ENCODE results near the gene NUDT3. TPM values are rescaled to one million over a fixed set of nuclear protein-coding genes. Genes with fewer than 3 reads are reported as not detected.
A peak's percentile ranks its signal among the peaks of the same experiment; 100 is the strongest.

The NUDT3 gene
- total and polyA plus RNA-seq, 2 experiments from 2014 or later: 8.1 to 11.5 TPM

GRCh38 chr6:34241351-34242215 is 150.9 kb downstream of the NUDT3 start:
- Histone ChIP-seq H3K9me2 (ENCODE audit: insufficient read depth) (no peaks in the 10 kb centered on the region), H3F3A (ENCODE audit: insufficient read depth) (peaks cover 33% of the 10 kb centered on the region), H3K9ac (no peak overlapping the region), H3K36me3 (ENCODE audit: low read depth) (peaks cover 6% of the 10 kb centered on the region; the same call in 1 of the 2 replicates), H2AFZ (no peak overlapping the region), H3K4me3 (no peak overlapping the region), H4K20me1 (ENCODE audit: insufficient read depth) (no peaks in the 10 kb centered on the region), H3K4me2 (ENCODE audit: unreplicated experiment) (no peak overlapping the region), H3K27me3 (replicated peaks; ENCODE audit: insufficient read depth) (no peaks in the 10 kb centered on the region), H3K27ac (peak overlapping the region; percentile 82; the same call in 1 of the 2 replicates), H3K4me1 (ENCODE audit: insufficient read depth) (peaks cover 50% of the 10 kb centered on the region), H3K79me2 (ENCODE audit: insufficient read depth) (peaks cover 41% of the 10 kb centered on the region), H3K9me3 (ENCODE audit: low read depth) (no peaks in the 10 kb centered on the region)
- in situ Hi-C loops (cut with MboI): no loop called here
- DNase-seq: no peak
- 94 to 98% methylated on average over 13 of the region's 13 CpGs for WGBS, 2 experiments (ENCODE audit: low coverage in 1 of 2, low lambda C conversion rate in 2 of 2, missing lambda C conversion rate in 2 of 2)
- TF ChIP-seq EZH2 (IDR thresholded peaks at IDR 0.05; ENCODE audit: insufficient read depth, poor library complexity, severe bottlenecking) (no peak), EZH2phosphoT487 (IDR thresholded peaks at IDR 0.05; ENCODE audit: insufficient read depth, low read depth) (no peak)

- Histone ChIP-seq H3F3A (ENCODE audit: insufficient read depth) (peaks cover 35% of the 10 kb centered on the region), H3K9me2 (ENCODE audit: insufficient read depth) (no peaks in the 10 kb centered on the region), H3K4me2 (ENCODE audit: unreplicated experiment) (no peak overlapping the region), H3K79me2 (ENCODE audit: insufficient read depth) (peaks cover 41% of the 10 kb centered on the region), H4K20me1 (ENCODE audit: insufficient read depth) (no peaks in the 10 kb centered on the region), H3K9me3 (ENCODE audit: low read depth) (no peaks in the 10 kb centered on the region), H3K9ac (no peak overlapping the region), H3K36me3 (ENCODE audit: low read depth) (peaks cover 6% of the 10 kb centered on the region; the same call in 1 of the 2 replicates), H3K4me3 (no peak overlapping the region), H3K4me1 (ENCODE audit: insufficient read depth) (peaks cover 58% of the 10 kb centered on the region), H3K27me3 (replicated peaks; ENCODE audit: insufficient read depth) (no peaks in the 10 kb centered on the region), H3K27ac (no peak overlapping the region), H2AFZ (no peak overlapping the region)
- no peak for DNase-seq
- WGBS, 2 experiments (ENCODE audit: low coverage in 1 of 2, low lambda C conversion rate in 2 of 2, missing lambda C conversion rate in 2 of 2): 92 to 97% methylated on average over 22 of the region's 22 CpGs
- in situ Hi-C loops (cut with MboI): no loop called here
- TF ChIP-seq EZH2phosphoT487 (IDR thresholded peaks at IDR 0.05; ENCODE audit: insufficient read depth, low read depth) (no peak), EZH2 (IDR thresholded peaks at IDR 0.05; ENCODE audit: insufficient read depth, poor library complexity, severe bottlenecking) (no peak)
Measured at GRCh38 chr6:34240329-34241248, 151.9 kb downstream of the NUDT3 start.

GRCh38 chr6:34239893-34240292 is 152.6 kb downstream of the NUDT3 start:
- Histone ChIP-seq H3K27ac (no peak overlapping the region), H4K20me1 (ENCODE audit: insufficient read depth) (no peaks in the 10 kb centered on the region), H2AFZ (no peak overlapping the region), H3K9me2 (ENCODE audit: insufficient read depth) (no peaks in the 10 kb centered on the region), H3K27me3 (replicated peaks; ENCODE audit: insufficient read depth) (no peaks in the 10 kb centered on the region), H3K36me3 (ENCODE audit: low read depth) (peaks cover 6% of the 10 kb centered on the region; the same call in 1 of the 2 replicates), H3K4me3 (peak overlapping the region; percentile 97; the same call in 1 of the 2 replicates), H3K4me2 (ENCODE audit: unreplicated experiment) (peak overlapping the region; percentile 96), H3F3A (ENCODE audit: insufficient read depth) (peaks cover 35% of the 10 kb centered on the region), H3K9ac (peak overlapping the region; percentile 88; the same call in 1 of the 2 replicates), H3K4me1 (ENCODE audit: insufficient read depth) (peaks cover 56% of the 10 kb centered on the region), H3K79me2 (ENCODE audit: insufficient read depth) (peaks cover 41% of the 10 kb centered on the region), H3K9me3 (ENCODE audit: low read depth) (no peaks in the 10 kb centered on the region)
- TF ChIP-seq EZH2 (IDR thresholded peaks at IDR 0.05; ENCODE audit: insufficient read depth, poor library complexity, severe bottlenecking) (no peak), EZH2phosphoT487 (IDR thresholded peaks at IDR 0.05; ENCODE audit: insufficient read depth, low read depth) (no peak)
- no peak for DNase-seq
- WGBS, 2 experiments (ENCODE audit: low coverage in 1 of 2, low lambda C conversion rate in 2 of 2, missing lambda C conversion rate in 2 of 2): 95 to 100% methylated on average over 2 of the region's 2 CpGs
- in situ Hi-C loops (cut with MboI): no loop called here

GRCh38 chr6:34239500-34239825 is 153.0 kb downstream of the NUDT3 start:
- Histone ChIP-seq H3F3A (ENCODE audit: insufficient read depth) (peaks cover 37% of the 10 kb centered on the region), H3K27me3 (replicated peaks; ENCODE audit: insufficient read depth) (no peaks in the 10 kb centered on the region), H3K36me3 (ENCODE audit: low read depth) (peaks cover 6% of the 10 kb centered on the region; the same call in 1 of the 2 replicates), H3K9me2 (ENCODE audit: insufficient read depth) (no peaks in the 10 kb centered on the region), H3K9ac (peak overlapping the region; percentile 88), H3K9me3 (ENCODE audit: low read depth) (no peaks in the 10 kb centered on the region), H4K20me1 (ENCODE audit: insufficient read depth) (no peaks in the 10 kb centered on the region), H3K79me2 (ENCODE audit: insufficient read depth) (peaks cover 41% of the 10 kb centered on the region), H3K4me1 (ENCODE audit: insufficient read depth) (peaks cover 51% of the 10 kb centered on the region), H2AFZ (no peak overlapping the region), H3K4me3 (peak overlapping the region; percentile 97), H3K4me2 (ENCODE audit: unreplicated experiment) (peak overlapping the region; percentile 96), H3K27ac (no peak overlapping the region)
- WGBS, 2 experiments (ENCODE audit: low coverage in 1 of 2, low lambda C conversion rate in 2 of 2, missing lambda C conversion rate in 2 of 2): 93 to 98% methylated on average over 3 of the region's 3 CpGs
- no peak for DNase-seq
- TF ChIP-seq EZH2phosphoT487 (IDR thresholded peaks at IDR 0.05; ENCODE audit: insufficient read depth, low read depth) (no peak), EZH2 (IDR thresholded peaks at IDR 0.05; ENCODE audit: insufficient read depth, poor library complexity, severe bottlenecking) (no peak)
- in situ Hi-C loops (cut with MboI): no loop called here
